ENCODE data around the gene CPS1.

Gene CPS1

GRCh38 chr2:210617318-210617717 is 60.9 kb downstream of the CPS1 start:
- DNase-seq, result no peak

- DNase-seq, result peak; percentile 68
Observed at GRCh38 chr2:210617732-210618330, 61.4 kb downstream of the CPS1 start.

- no peak for DNase-seq
Observed at GRCh38 chr2:210620456-210620855, 64.1 kb downstream of the CPS1 start.

GRCh38 chr2:210623506-210623905 is 67.1 kb downstream of the CPS1 start:
- DNase-seq, result peak; percentile 33

- no peak for DNase-seq
Observed at GRCh38 chr2:210626849-210627248, 70.5 kb downstream of the CPS1 start.

GRCh38 chr2:210630873-210631560 is 74.6 kb downstream of the CPS1 start:
- DNase-seq, result peak; percentile 98

- no peak for DNase-seq
Observed at GRCh38 chr2:210633699-210634098, 77.3 kb downstream of the CPS1 start.

- no peak for DNase-seq
Observed at GRCh38 chr2:210635257-210635656, 78.9 kb downstream of the CPS1 start.

- DNase-seq, result no peak
Observed at GRCh38 chr2:210642333-210642732, 85.9 kb downstream of the CPS1 start.

- no peak for DNase-seq
Observed at GRCh38 chr2:210647151-210647550, 90.8 kb downstream of the CPS1 start.

- DNase-seq, result no peak
Observed at GRCh38 chr2:210654091-210654490, 97.7 kb downstream of the CPS1 start.

- no peak for DNase-seq
Observed at GRCh38 chr2:210655229-210655975, 99.0 kb downstream of the CPS1 start.

GRCh38 chr2:210657874-210658273 is 101.5 kb downstream of the CPS1 start:
- no peak for DNase-seq

- no peak for DNase-seq
Observed at GRCh38 chr2:210660751-210661150, 104.4 kb downstream of the CPS1 start.

- no peak for DNase-seq
Observed at GRCh38 chr2:210662560-210662959, 106.2 kb downstream of the CPS1 start.

GRCh38 chr2:210663631-210664089 is 107.3 kb downstream of the CPS1 start:
- DNase-seq, result peak; percentile 26

GRCh38 chr2:210667711-210668110 is 111.3 kb downstream of the CPS1 start:
- no peak for DNase-seq

- DNase-seq, result no peak
Observed at GRCh38 chr2:210671065-210671464, 114.7 kb downstream of the CPS1 start.

- no peak for DNase-seq
Observed at GRCh38 chr2:210673117-210673516, 116.7 kb downstream of the CPS1 start.

- no peak for DNase-seq
Observed at GRCh38 chr2:210676067-210676466, 119.7 kb downstream of the CPS1 start.

GRCh38 chr2:210681491-210681890 is 125.1 kb downstream of the CPS1 start:
- DNase-seq, result peak; percentile 97

GRCh38 chr2:210686401-210686800 is 130.0 kb downstream of the CPS1 start:
- DNase-seq, result no peak

- DNase-seq, result no peak
Observed at GRCh38 chr2:210687786-210688470, 131.5 kb downstream of the CPS1 start.
